Measurements from ENCODE around the gene PHETA2. TPM values are rescaled to one million over a fixed set of nuclear protein-coding genes. Genes with fewer than 3 reads are reported as not detected.

PHETA2 gene
- polyA plus RNA-seq, 2 of the 4 experiments (the other 2 are of a cell fraction) = 0.03 TPM; not detected in 1

- no peaks in the 10 kb centered on the region for H3K4me1 ChIP-seq
- ChIA-PET CTCF (no interaction called here), POLR2A (no interaction called here)
- H3K4me3 ChIP-seq = no peak overlapping the region
- no peak for TF ChIP-seq JUN (IDR thresholded peaks at IDR 0.05)
- TF ChIP-seq ELK1 (IDR thresholded peaks at IDR 0.05; ENCODE audit: low read depth, low read length) = no peak
- TF ChIP-seq JUNB (IDR thresholded peaks at IDR 0.05) = no peak
- TF ChIP-seq USF2 (IDR thresholded peaks at IDR 0.05) = no peak
- no peak for TF ChIP-seq ZFP36 (IDR thresholded peaks at IDR 0.05; ENCODE audit: borderline replicate concordance, partially characterized antibody)
- no peak for TF ChIP-seq NFE2L2 (conservative IDR thresholded peaks at IDR 0.05; ENCODE audit: low read length)
- ATAC-seq = no peak
- FAIRE-seq = no peak
- H3K4me2 ChIP-seq = no peak overlapping the region
- no peaks in the 10 kb centered on the region for H3K9me3 ChIP-seq
- no peak overlapping the region for H3K27ac ChIP-seq
- 92% methylated on average over 1 of the region's 1 CpG for WGBS (ENCODE audit: missing lambda C conversion rate)
- DNase-seq (ENCODE audit: low read depth in 1 of 2, low spot score in 1 of 2) = no peak
These were observed 9.4 kb upstream of the PHETA2 start for GRCh38 chr22:42064629-42065028.

GRCh38 chr22:42065438-42066125, 8.5 kb upstream of the PHETA2 start:
- Histone ChIP-seq H3K9me3 (no peaks in the 10 kb centered on the region), H3K4me2 (no peak overlapping the region), H3K4me3 (no peak overlapping the region), H3K4me1 (peaks cover 6% of the 10 kb centered on the region; the same call in 1 of the 3 replicates), H3K27ac (no peak overlapping the region)
- TF ChIP-seq EHMT2 (IDR thresholded peaks at IDR 0.05; ENCODE audit: low read depth) (no peak), GATA3 (IDR thresholded peaks at IDR 0.05; ENCODE audit: borderline replicate concordance) (no peak), HOXA7 (CRISPR knock-in tag; IDR thresholded peaks at IDR 0.05) (no peak), HOXB13 (CRISPR knock-in tag; IDR thresholded peaks at IDR 0.05; ENCODE audit: low read depth) (no peak), JUNB (IDR thresholded peaks at IDR 0.05) (no peak), PHF8 (IDR thresholded peaks at IDR 0.05; ENCODE audit: borderline replicate concordance, low read depth) (no peak), NR3C1 (IDR thresholded peaks at IDR 0.05) (no peak), ESRRA (IDR thresholded peaks at IDR 0.05; ENCODE audit: borderline replicate concordance, low read length) (no peak), CBX8 (IDR thresholded peaks at IDR 0.05) (no peak), HES2 (IDR thresholded peaks at IDR 0.05) (no peak), NFE2L2 (conservative IDR thresholded peaks at IDR 0.05; ENCODE audit: low read length) (no peak), SMC3 (IDR thresholded peaks at IDR 0.05) (no peak), RAD21 (conservative IDR thresholded peaks at IDR 0.05 in 1 of 2, IDR thresholded peaks at IDR 0.05 in 1 of 2) (no peak), ZFP36 (IDR thresholded peaks at IDR 0.05; ENCODE audit: borderline replicate concordance, partially characterized antibody) (no peak), CBX2 (IDR thresholded peaks at IDR 0.05; ENCODE audit: borderline replicate concordance, low read depth) (no peak), REST (IDR thresholded peaks at IDR 0.05) (no peak), E2F6 (IDR thresholded peaks at IDR 0.05; ENCODE audit: borderline replicate concordance, low read depth) (no peak), CTCF (IDR thresholded peaks at IDR 0.05) (no peak), ZNF302 (CRISPR knock-in tag; IDR thresholded peaks at IDR 0.05) (no peak)
- ChIA-PET CTCF (interaction anchor here (0.6 kb wide), 1 partner anchor 15 kb away, joined by 4 read pairs; no protein-coding TSS in a partner anchor), POLR2A (interaction anchor here (0.7 kb wide), 1 partner anchor 14 kb away, joined by 3 read pairs; the partner anchor contains the start of gene SMDT1)
- ATAC-seq (no peak), DNase-seq (ENCODE audit: low read depth in 1 of 2, low spot score in 1 of 2) (no peak), FAIRE-seq (no peak)
- WGBS (ENCODE audit: missing lambda C conversion rate) = 82% methylated on average over 13 of the region's 13 CpGs
